ENCODE data around the gene C11orf68. TPM values are rescaled to one million over a fixed set of nuclear protein-coding genes. Genes with fewer than 3 reads are reported as not detected.
A peak's percentile ranks its signal among the peaks of the same experiment; 100 is the strongest.

C11orf68 gene
- total RNA-seq, 1 experiment from 2014 or later, result 15.7 TPM

DNA sequence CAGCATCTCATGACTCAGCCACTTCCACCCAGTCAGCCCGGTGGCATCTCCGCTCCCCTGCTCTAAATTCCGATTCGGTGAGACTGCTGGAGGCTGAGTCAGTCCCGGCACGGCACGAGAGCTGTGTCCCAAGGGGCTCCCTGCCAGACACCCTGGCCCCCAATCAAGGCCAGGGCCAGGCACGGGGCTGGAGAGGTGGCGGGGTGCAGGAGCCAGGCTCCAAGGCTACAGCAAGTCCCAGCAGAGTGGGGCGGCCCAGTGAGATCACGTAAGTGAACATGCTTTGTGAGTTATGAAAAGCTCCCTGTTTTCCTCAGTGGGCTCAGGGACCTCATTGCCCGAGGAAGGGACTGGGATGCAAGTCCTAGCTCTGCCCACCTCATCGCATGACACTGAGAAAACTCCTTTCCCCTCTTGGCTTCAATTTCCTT lies 3.0 kb downstream of the C11orf68 start:
- no peaks in the 10 kb centered on the region; a peak in 1 of 5 replicates for H3K9me3 Mint-ChIP-seq
- Histone ChIP-seq H3K9me3 (ENCODE audit: control insufficient read depth, low read depth, low read length) (no peaks in the 10 kb centered on the region), H3K79me2 (ENCODE audit: insufficient read depth, low read length) (no peaks in the 10 kb centered on the region), H3K4me2 (ENCODE audit: insufficient read depth, insufficient read length, low read length) (no peak overlapping the region), H4K20me1 (ENCODE audit: control insufficient read depth, insufficient read depth, insufficient read length) (no peaks in the 10 kb centered on the region), H2BK15ac (ENCODE audit: low read depth, low read length) (no peak overlapping the region), H3K4me1 (ENCODE audit: insufficient read depth, low read length) (no peaks in the 10 kb centered on the region; the same call in 1 of the 2 replicates), H3K4ac (ENCODE audit: low read depth, low read length) (no peak overlapping the region), H3K9ac (ENCODE audit: extremely low read depth, insufficient read length, low read length) (no peak overlapping the region), H4K91ac (ENCODE audit: insufficient read length, low read depth, low read length) (no peak overlapping the region), H3K23me2 (ENCODE audit: insufficient read length, low read depth, low read length, poor library complexity, severe bottlenecking) (peaks cover 11% of the 10 kb centered on the region), H2BK5ac (ENCODE audit: insufficient read length, low read length) (no peak overlapping the region), H4K5ac (ENCODE audit: insufficient read length, low read depth, low read length) (no peak overlapping the region), H2BK20ac (ENCODE audit: low read depth, low read length, poor library complexity, severe bottlenecking) (no peak overlapping the region), H2AK5ac (ENCODE audit: insufficient read length, low read length) (no peak overlapping the region), H3K18ac (ENCODE audit: insufficient read length, low read depth, low read length) (no peak overlapping the region), H3K27ac (ENCODE audit: insufficient read length, low read depth, low read length) (no peak overlapping the region), H2BK12ac (ENCODE audit: insufficient read length, low read depth, low read length) (no peak overlapping the region), H2BK120ac (ENCODE audit: low read depth, low read length, poor library complexity, severe bottlenecking) (no peak overlapping the region), H3K79me1 (ENCODE audit: insufficient read depth, low read depth, low read length, poor library complexity, severe bottlenecking) (no peaks in the 10 kb centered on the region), H3K14ac (ENCODE audit: insufficient read depth, low read length) (no peak overlapping the region), H3K27me3 (ENCODE audit: insufficient read depth, low read length) (no peaks in the 10 kb centered on the region), H2AFZ (ENCODE audit: low read length) (no peak overlapping the region), H3K56ac (ENCODE audit: insufficient read length, low read depth, low read length) (no peak overlapping the region), H3K23ac (ENCODE audit: insufficient read length, low read depth, low read length) (no peak overlapping the region), H4K8ac (replicated peaks; ENCODE audit: insufficient read length, low read depth, low read length) (no peak overlapping the region), H3T11ph (ENCODE audit: low read length) (no peak overlapping the region)
- no CpG with 5 or more reads among the region's 13 CpGs for WGBS (ENCODE audit: extremely low coverage, insufficient read length, low lambda C conversion rate)
- peak; percentile 71 for DNase-seq
- H3K4me1 Mint-ChIP-seq, result peaks cover 24 to 34% of the 10 kb centered on the region in 2 experiments
- H3K36me3 Mint-ChIP-seq (ENCODE audit: insufficient read depth in 1 of 3, low read depth in 3 of 3), result peaks cover 0 to 7% (median 5%) of the 10 kb centered on the region in 3 experiments; a peak in 5 of 7 replicates
- H3K27ac Mint-ChIP-seq, result no peak overlapping the region
- no peak overlapping the region for H3K4me3 Mint-ChIP-seq
- TF ChIP-seq, protein P1, sequence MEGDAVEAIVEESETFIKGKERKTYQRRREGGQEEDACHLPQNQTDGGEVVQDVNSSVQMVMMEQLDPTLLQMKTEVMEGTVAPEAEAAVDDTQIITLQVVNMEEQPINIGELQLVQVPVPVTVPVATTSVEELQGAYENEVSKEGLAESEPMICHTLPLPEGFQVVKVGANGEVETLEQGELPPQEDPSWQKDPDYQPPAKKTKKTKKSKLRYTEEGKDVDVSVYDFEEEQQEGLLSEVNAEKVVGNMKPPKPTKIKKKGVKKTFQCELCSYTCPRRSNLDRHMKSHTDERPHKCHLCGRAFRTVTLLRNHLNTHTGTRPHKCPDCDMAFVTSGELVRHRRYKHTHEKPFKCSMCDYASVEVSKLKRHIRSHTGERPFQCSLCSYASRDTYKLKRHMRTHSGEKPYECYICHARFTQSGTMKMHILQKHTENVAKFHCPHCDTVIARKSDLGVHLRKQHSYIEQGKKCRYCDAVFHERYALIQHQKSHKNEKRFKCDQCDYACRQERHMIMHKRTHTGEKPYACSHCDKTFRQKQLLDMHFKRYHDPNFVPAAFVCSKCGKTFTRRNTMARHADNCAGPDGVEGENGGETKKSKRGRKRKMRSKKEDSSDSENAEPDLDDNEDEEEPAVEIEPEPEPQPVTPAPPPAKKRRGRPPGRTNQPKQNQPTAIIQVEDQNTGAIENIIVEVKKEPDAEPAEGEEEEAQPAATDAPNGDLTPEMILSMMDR (conservative IDR thresholded peaks at IDR 0.05), result no peak
- H3K27me3 Mint-ChIP-seq (ENCODE audit: low read depth), result peaks cover 11% of the 10 kb centered on the region
